Type B pancreatic cell (in vitro differentiated cells): ENCODE measurements around the gene OR51T1. TPM values are rescaled to one million over a fixed set of nuclear protein-coding genes. Genes with fewer than 3 reads are reported as not detected.

Experiments used
- DNase-seq: peaks from one replicate; pipeline ENCODE4 v3.0.0; 2021; ENCODE audit warnings: mixed read lengths; ENCODE audit not compliant: unreplicated experiment; ENCODE audit errors: extremely low spot score
- H3K27ac Mint-ChIP-seq: 2 replicates; pipeline ENCODE4 v1.8.0; 2021; ENCODE audit warnings: mild to moderate bottlenecking, mixed read lengths
- H3K27me3 Mint-ChIP-seq: 2 replicates; pipeline ENCODE4 v1.8.0; 2021; ENCODE audit warnings: mixed read lengths
- H3K36me3 Mint-ChIP-seq: 2 replicates; pipeline ENCODE4 v1.8.0; 2021; ENCODE audit warnings: mixed read lengths
- H3K4me1 Mint-ChIP-seq: one replicate; pipeline ENCODE4 v1.8.0; 2021; ENCODE audit warnings: mixed read lengths; ENCODE audit not compliant: unreplicated experiment
- H3K4me3 Mint-ChIP-seq: 2 replicates; pipeline ENCODE4 v1.8.0; 2021; ENCODE audit warnings: mild to moderate bottlenecking, mixed read lengths
- H3K9me3 Mint-ChIP-seq: 2 replicates; pipeline ENCODE4 v1.8.0; 2021; ENCODE audit warnings: mixed read lengths
- CTCF ChIP-seq: fragments of 200-600 bp; sonication (generic); conservative IDR thresholded peaks from 2 replicates; pipeline ENCODE4 v1.5.0; 2021; ENCODE audit warnings: antibody characterized with exemption, mild to moderate bottlenecking
- total RNA-seq: library from RNA; stranded (reverse); gene quantifications from 2 replicates; pipeline ENCODE4 v1.2.1, GENCODE V29; 2021; ENCODE audit warnings: low replicate concordance

OR51T1 gene
- total RNA-seq, 1 donor from 2014 or later = 0.39 TPM

- Mint-ChIP-seq H3K4me1 (peaks cover 6% of the 10 kb centered on the region), H3K36me3 (no peaks in the 10 kb centered on the region), H3K27ac (no peak overlapping the region), H3K4me3 (no peak overlapping the region), H3K27me3 (no peaks in the 10 kb centered on the region), H3K9me3 (no peaks in the 10 kb centered on the region)
- no peak for TF ChIP-seq CTCF
- DNase-seq = no peak
Observed at GRCh38 chr11:4884361-4884760, 2.7 kb downstream of the OR51T1 start.

- TF ChIP-seq CTCF = no peak
- no peak overlapping the region for H3K27ac Mint-ChIP-seq
- no peaks in the 10 kb centered on the region for H3K36me3 Mint-ChIP-seq
- H3K27me3 Mint-ChIP-seq = no peaks in the 10 kb centered on the region
- DNase-seq = no peak
- no peaks in the 10 kb centered on the region for H3K9me3 Mint-ChIP-seq
- H3K4me1 Mint-ChIP-seq = peaks cover 6% of the 10 kb centered on the region
- H3K4me3 Mint-ChIP-seq = no peak overlapping the region
Observed at GRCh38 chr11:4886186-4886585, 4.5 kb downstream of the OR51T1 start.

GRCh38 chr11:4887591-4887990, 5.9 kb downstream of the OR51T1 start:
- TF ChIP-seq CTCF = no peak
- no peaks in the 10 kb centered on the region for H3K27me3 Mint-ChIP-seq
- H3K36me3 Mint-ChIP-seq = no peaks in the 10 kb centered on the region
- no peaks in the 10 kb centered on the region for H3K4me1 Mint-ChIP-seq
- H3K4me3 Mint-ChIP-seq = no peak overlapping the region
- H3K27ac Mint-ChIP-seq = no peak overlapping the region
- H3K9me3 Mint-ChIP-seq = no peaks in the 10 kb centered on the region
- no peak for DNase-seq

GRCh38 chr11:4890279-4890678, 8.6 kb downstream of the OR51T1 start:
- Mint-ChIP-seq H3K4me1 (no peaks in the 10 kb centered on the region), H3K27ac (no peak overlapping the region), H3K4me3 (no peak overlapping the region), H3K36me3 (no peaks in the 10 kb centered on the region), H3K27me3 (no peaks in the 10 kb centered on the region), H3K9me3 (no peaks in the 10 kb centered on the region)
- DNase-seq = no peak
- TF ChIP-seq CTCF = no peak

- DNase-seq = no peak
- no peaks in the 10 kb centered on the region for H3K27me3 Mint-ChIP-seq
- no peak overlapping the region for H3K27ac Mint-ChIP-seq
- H3K9me3 Mint-ChIP-seq = no peaks in the 10 kb centered on the region
- no peak overlapping the region for H3K4me3 Mint-ChIP-seq
- H3K36me3 Mint-ChIP-seq = no peaks in the 10 kb centered on the region
- TF ChIP-seq CTCF = peak; percentile 49
- H3K4me1 Mint-ChIP-seq = no peaks in the 10 kb centered on the region
Observed at GRCh38 chr11:4891996-4892640, 10.4 kb downstream of the OR51T1 start.

GRCh38 chr11:4903484-4903883, 21.8 kb downstream of the OR51T1 start, which contains the start of gene OR51A7:
Gene OR51A7, plus strand, starts transcription at chr11:4903783. Its CDS starts 3,587 bp downstream, at chr11:4907370.
- no peaks in the 10 kb centered on the region for H3K36me3 Mint-ChIP-seq
- H3K9me3 Mint-ChIP-seq = no peaks in the 10 kb centered on the region
- no peak within 1 kb of the TSS for H3K27ac Mint-ChIP-seq
- H3K4me1 Mint-ChIP-seq = no peaks in the 10 kb centered on the region
- no peak for DNase-seq
- H3K27me3 Mint-ChIP-seq = no peaks in the 10 kb centered on the region
- no peak for TF ChIP-seq CTCF
- H3K4me3 Mint-ChIP-seq = no peak within 1 kb of the TSS
